Measurements from ENCODE around the gene EPHA1. TPM values are rescaled to one million over a fixed set of nuclear protein-coding genes. Genes with fewer than 3 reads are reported as not detected.
"Not testable (repeated sequence)": the region's sequence is repeated elsewhere in the genome, so short reads cannot be mapped to it uniquely, and the experiment has no call there.

Gene EPHA1
- total RNA-seq, 2 experiments from 2014 or later: 0.47 to 1.6 TPM

GRCh38 chr7:143395187-143396149 lies 13.2 kb downstream of the EPHA1 start:
- peaks cover 6% of the 10 kb centered on the region for H3K36me3 Mint-ChIP-seq
- ATAC-seq (no peak), DNase-seq (no peak)
- peaks cover 9% of the 10 kb centered on the region for H3K4me1 Mint-ChIP-seq
- CTCF ChIA-PET: interaction anchor here (1.1 to 1.5 kb wide), 4 partner anchors 11 to 180 kb away, joined by 3 to 5 read pairs (median 3); no protein-coding TSS in a partner anchor
- H3K27ac Mint-ChIP-seq: no peak overlapping the region
- H3K4me3 Mint-ChIP-seq: no peak overlapping the region
- no peaks in the 10 kb centered on the region for H3K9me3 Mint-ChIP-seq (ENCODE audit: low read depth)
- H3K27me3 Mint-ChIP-seq: no peaks in the 10 kb centered on the region

- Mint-ChIP-seq H3K4me1 (peaks cover 12% of the 10 kb centered on the region), H3K9me3 (ENCODE audit: low read depth) (no peaks in the 10 kb centered on the region), H3K27me3 (no peaks in the 10 kb centered on the region), H3K27ac (no peak overlapping the region), H3K4me3 (no peak overlapping the region), H3K36me3 (peaks cover 11% of the 10 kb centered on the region)
- ATAC-seq (no peak), DNase-seq (no peak)
- CTCF ChIA-PET: interaction anchor here (1.1 to 1.5 kb wide), 2 partner anchors 10 to 12 kb away, joined by 3 to 5 read pairs; no protein-coding TSS in a partner anchor
Measured at GRCh38 chr7:143394777-143395176, 13.9 kb downstream of the EPHA1 start.

GRCh38 chr7:143394068-143394467 lies 14.6 kb downstream of the EPHA1 start:
- Mint-ChIP-seq H3K27ac (no peak overlapping the region), H3K27me3 (no peaks in the 10 kb centered on the region), H3K36me3 (peaks cover 13% of the 10 kb centered on the region), H3K4me1 (peaks cover 18% of the 10 kb centered on the region), H3K4me3 (no peak overlapping the region), H3K9me3 (ENCODE audit: low read depth) (no peaks in the 10 kb centered on the region)
- CTCF ChIA-PET: interaction anchor here (1.1 to 1.5 kb wide), 2 partner anchors 11 to 13 kb away, joined by 3 to 5 read pairs; no protein-coding TSS in a partner anchor
- DNase-seq: no peak
- ATAC-seq: no peak

GRCh38 chr7:143393267-143394041 lies 15.2 kb downstream of the EPHA1 start:
- CTCF ChIA-PET: interaction anchor here (0.8 to 1.1 kb wide), 2 partner anchors 10 to 16 kb away, joined by 3 read pairs; partner anchors contain the start of gene EPHA1
- Mint-ChIP-seq H3K4me3 (no peak overlapping the region), H3K4me1 (peaks cover 19% of the 10 kb centered on the region), H3K36me3 (peaks cover 13% of the 10 kb centered on the region), H3K27me3 (no peaks in the 10 kb centered on the region), H3K9me3 (ENCODE audit: low read depth) (no peaks in the 10 kb centered on the region), H3K27ac (no peak overlapping the region)
- DNase-seq (no peak), ATAC-seq (no peak)

DNA sequence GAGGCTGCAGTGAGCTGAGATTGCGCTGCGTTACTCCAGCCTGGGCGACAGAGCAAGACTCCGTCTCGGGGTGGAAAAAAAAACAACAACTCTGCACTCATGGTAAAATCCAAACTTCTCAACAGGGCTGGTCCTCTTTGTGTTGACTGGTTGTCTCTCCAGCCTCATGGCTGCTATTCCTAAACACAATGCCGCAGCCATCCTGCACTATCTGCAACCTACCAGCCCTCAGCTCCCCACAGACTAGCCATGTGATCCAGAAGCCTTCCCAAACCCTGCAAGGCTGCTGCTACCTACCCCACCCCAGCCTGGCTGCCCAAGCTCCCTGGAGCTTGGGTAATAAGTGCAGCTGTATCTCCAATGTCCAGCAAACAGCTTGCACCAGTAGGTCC lies 15.8 kb downstream of the EPHA1 start:
- no peaks in the 10 kb centered on the region for H3K27me3 Mint-ChIP-seq
- no peak for DNase-seq
- H3K36me3 Mint-ChIP-seq: peaks cover 13% of the 10 kb centered on the region
- H3K4me1 Mint-ChIP-seq: peaks cover 19% of the 10 kb centered on the region
- H3K4me3 Mint-ChIP-seq: no peak overlapping the region
- H3K27ac Mint-ChIP-seq: no peak overlapping the region
- CTCF ChIA-PET: interaction anchor here (0.8 to 1.0 kb wide), 2 partner anchors 16 to 93 kb away, joined by 3 read pairs; partner anchors contain the start of gene EPHA1
- no peak for ATAC-seq
- no peaks in the 10 kb centered on the region for H3K9me3 Mint-ChIP-seq (ENCODE audit: low read depth)

DNA sequence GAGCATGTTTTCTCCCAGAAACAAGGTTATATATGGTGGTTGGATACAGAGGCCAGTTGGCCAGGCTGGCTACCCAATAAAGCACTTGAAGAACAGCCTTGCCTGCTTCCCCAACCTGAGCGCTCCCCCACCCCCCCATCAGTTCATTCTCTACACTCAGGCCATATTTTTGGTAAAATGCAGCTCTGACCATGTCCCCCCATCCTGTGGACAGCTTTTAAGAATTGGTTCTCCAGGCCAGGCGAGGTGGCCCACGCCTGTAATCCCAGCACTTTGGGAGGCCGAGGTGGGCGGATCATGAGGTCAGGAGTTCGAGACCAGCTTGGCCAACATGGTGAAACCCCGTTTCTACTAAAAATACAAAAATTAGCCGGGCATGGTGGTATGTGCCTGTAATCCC lies 16.2 kb downstream of the EPHA1 start:
- DNase-seq; H3K9me3 Mint-ChIP-seq (ENCODE audit: low read depth); H3K27me3 Mint-ChIP-seq; H3K27ac Mint-ChIP-seq; ATAC-seq; H3K4me3 Mint-ChIP-seq: not testable (repeated sequence)
- CTCF ChIA-PET: interaction anchor here (1.0 kb wide), 1 partner anchor 93 kb away, joined by 3 read pairs; no protein-coding TSS in a partner anchor
- peaks cover 23% of the 10 kb centered on the region for H3K4me1 Mint-ChIP-seq
- H3K36me3 Mint-ChIP-seq: peaks cover 16% of the 10 kb centered on the region

DNA sequence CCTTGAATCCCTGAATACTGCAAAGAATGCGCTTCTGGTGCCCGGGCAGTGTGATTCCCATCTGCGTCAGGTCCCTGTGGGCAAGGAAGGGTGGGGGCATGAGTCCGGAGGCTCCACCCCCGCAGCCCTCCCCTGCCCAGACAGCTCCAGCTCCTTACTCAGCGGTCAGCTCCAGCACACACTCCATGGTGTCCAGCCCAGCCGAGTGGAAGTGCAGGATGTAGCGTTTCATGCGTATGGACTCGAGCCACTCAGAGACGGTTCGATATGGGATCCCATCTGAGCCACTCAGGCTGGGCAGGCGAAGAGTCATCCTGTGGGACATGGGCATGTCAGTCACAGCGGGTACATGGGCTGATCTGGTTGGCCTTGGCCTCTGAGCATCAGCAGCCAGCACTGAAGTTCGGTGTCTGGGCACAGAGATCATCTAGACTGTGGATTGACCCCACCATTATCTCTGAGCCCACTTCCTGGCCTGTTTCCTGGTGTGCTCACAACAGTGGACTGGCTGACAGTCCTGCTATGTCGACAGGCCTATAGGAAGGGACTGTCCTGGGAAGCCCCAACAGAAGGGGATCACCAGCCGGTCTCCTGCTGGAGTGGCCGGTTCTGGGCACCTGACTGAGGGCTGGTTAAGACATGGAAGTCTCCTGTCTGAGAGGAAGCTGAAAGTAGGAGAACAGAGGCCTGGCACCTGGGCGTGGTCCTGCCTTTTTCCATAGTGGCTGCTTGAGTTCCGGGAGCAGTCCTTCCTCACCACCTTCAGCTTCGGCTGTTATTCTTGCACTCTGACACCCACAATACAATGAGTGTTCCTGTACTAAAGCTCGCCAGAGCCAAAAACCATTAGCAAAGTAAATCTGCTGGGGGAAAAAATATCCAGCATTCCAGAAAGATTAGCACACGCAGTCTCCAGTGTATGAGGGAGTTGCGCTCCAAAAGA lies 16.9 kb downstream of the EPHA1 start:
- no peaks in the 10 kb centered on the region for H3K27me3 Mint-ChIP-seq
- ATAC-seq: no peak

DNA sequence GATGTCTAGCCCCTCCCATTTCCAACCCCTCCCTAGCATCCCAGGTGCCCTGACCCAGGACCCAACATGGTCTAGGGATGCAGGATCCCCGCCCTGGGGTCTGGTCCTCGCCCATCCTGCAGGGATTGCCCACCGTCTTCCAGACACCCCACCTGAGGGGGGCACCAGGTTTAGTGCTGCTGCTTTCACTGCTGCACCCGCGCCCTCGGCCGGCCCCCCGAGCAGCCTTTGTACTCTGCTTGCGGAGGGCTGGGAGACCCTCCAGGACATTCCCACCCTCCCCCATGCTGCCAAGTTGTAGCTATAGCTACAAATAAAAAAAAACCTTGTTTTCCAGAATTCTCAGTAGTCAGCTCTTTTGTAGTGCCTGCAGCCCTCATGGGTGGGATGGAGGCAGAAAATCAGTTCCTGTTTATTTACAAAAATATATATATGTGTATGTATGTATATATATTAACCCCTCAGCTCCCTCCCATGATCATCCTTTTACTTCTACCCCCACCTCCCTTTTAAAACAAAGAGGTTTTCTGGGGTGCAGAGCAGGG lies 17.8 kb downstream of the EPHA1 start:
- peaks cover 16% of the 10 kb centered on the region for H3K36me3 Mint-ChIP-seq
- no peak overlapping the region for H3K4me3 Mint-ChIP-seq
- DNase-seq: no peak
- peaks cover 23% of the 10 kb centered on the region for H3K4me1 Mint-ChIP-seq
- H3K27me3 Mint-ChIP-seq: no peaks in the 10 kb centered on the region
- no peak for ATAC-seq
- no peaks in the 10 kb centered on the region for H3K9me3 Mint-ChIP-seq (ENCODE audit: low read depth)
- CTCF ChIA-PET: no interaction called here
- H3K27ac Mint-ChIP-seq: no peak overlapping the region

More for the DNA sequence above, 16.9 kb downstream of the EPHA1 start:
- no peaks in the 10 kb centered on the region for H3K9me3 Mint-ChIP-seq (ENCODE audit: low read depth)
- peaks cover 23% of the 10 kb centered on the region for H3K4me1 Mint-ChIP-seq
- no peak for DNase-seq
- H3K27ac Mint-ChIP-seq: no peak overlapping the region
- CTCF ChIA-PET: interaction anchor here (1.0 kb wide), 1 partner anchor 92 kb away, joined by 3 read pairs; no protein-coding TSS in a partner anchor
- peaks cover 16% of the 10 kb centered on the region for H3K36me3 Mint-ChIP-seq
- H3K4me3 Mint-ChIP-seq: no peak overlapping the region

GRCh38 chr7:143390104-143390772 lies 18.4 kb downstream of the EPHA1 start:
- CTCF ChIA-PET: interaction anchor here (2.2 kb wide), 1 partner anchor 10 kb away, joined by 6 read pairs; no protein-coding TSS in a partner anchor
- no peaks in the 10 kb centered on the region for H3K27me3 Mint-ChIP-seq
- DNase-seq (no peak), ATAC-seq (no peak)
- peaks cover 16% of the 10 kb centered on the region for H3K36me3 Mint-ChIP-seq
- no peak overlapping the region for H3K27ac Mint-ChIP-seq
- H3K4me3 Mint-ChIP-seq: no peak overlapping the region
- H3K4me1 Mint-ChIP-seq: peaks cover 21% of the 10 kb centered on the region
- no peaks in the 10 kb centered on the region for H3K9me3 Mint-ChIP-seq (ENCODE audit: low read depth)

- DNase-seq (no peak), ATAC-seq (no peak)
- Mint-ChIP-seq H3K4me1 (peaks cover 14% of the 10 kb centered on the region), H3K27me3 (no peaks in the 10 kb centered on the region), H3K4me3 (no peak overlapping the region), H3K36me3 (peaks cover 16% of the 10 kb centered on the region), H3K9me3 (ENCODE audit: low read depth) (no peaks in the 10 kb centered on the region), H3K27ac (peak overlapping the region; percentile 41)
- CTCF ChIA-PET: interaction anchor here (1.0 to 2.2 kb wide), 3 partner anchors 9 to 80 kb away, joined by 3 to 6 read pairs (median 3); no protein-coding TSS in a partner anchor
Measured at GRCh38 chr7:143389316-143390103, 19.1 kb downstream of the EPHA1 start.

GRCh38 chr7:143388491-143389101 lies 20.1 kb downstream of the EPHA1 start:
- Mint-ChIP-seq H3K36me3 (peaks cover 16% of the 10 kb centered on the region), H3K4me1 (peaks cover 14% of the 10 kb centered on the region), H3K27ac (no peak overlapping the region), H3K9me3 (ENCODE audit: low read depth) (no peaks in the 10 kb centered on the region), H3K27me3 (no peaks in the 10 kb centered on the region), H3K4me3 (no peak overlapping the region)
- CTCF ChIA-PET: interaction anchor here (0.9 to 2.2 kb wide), 5 partner anchors 8 to 79 kb away, joined by 3 to 6 read pairs (median 3); no protein-coding TSS in a partner anchor
- DNase-seq (no peak), ATAC-seq (no peak)
